Measurements from ENCODE around the gene RPF1. TPM values are rescaled to one million over a fixed set of nuclear protein-coding genes. Genes with fewer than 3 reads are reported as not detected.
"Not testable (repeated sequence)": the region's sequence is repeated elsewhere in the genome, so short reads cannot be mapped to it uniquely, and the experiment has no call there.

The RPF1 gene
- total and polyA plus RNA-seq, 7 experiments from 2014 or later: 35.5 to 62.7 (median 44.3) TPM

DNA sequence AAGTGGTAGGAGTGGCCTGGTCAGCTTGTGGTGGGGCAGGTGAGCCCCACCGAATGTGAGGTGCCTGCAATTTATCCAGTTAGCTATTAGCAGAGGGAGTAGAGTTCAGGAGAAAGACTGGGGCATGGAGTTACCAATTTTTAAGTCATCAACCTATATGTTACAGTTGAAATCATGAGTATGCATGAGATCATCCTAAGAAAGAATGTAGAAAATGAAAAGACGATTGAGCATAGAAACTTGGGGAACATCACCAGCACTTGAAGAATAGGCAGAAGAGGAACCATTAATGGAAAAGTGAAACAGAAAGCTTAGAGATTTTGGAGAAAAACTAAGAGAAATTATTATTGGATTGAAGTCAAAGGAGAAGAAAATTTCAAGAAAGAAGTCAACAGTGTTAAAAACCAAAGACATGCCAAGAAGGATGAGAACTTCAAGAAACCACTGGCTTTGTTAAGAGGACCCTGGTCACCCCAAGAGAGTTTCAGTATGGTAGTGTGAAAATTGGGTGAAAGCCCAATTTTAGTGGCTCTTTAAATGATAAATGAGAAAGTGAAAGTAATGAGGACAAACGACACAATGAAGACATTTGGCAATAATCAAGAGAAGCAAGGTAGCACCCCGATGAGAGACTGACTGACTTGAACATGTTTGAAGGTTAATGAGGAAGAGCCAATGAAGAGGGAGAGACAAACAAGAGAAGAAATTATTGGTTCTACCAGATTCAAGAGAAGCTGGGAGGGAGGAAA, 44.1 kb upstream of the RPF1 start:
- Mint-ChIP-seq H3K4me1 (peaks cover 0 to 15% (median 9%) of the 10 kb centered on the region in 7 donors), H3K4me3 (no peak overlapping the region), H3K27ac (no peak overlapping the region), H3K36me3 (peaks cover 0 to 3% (median under 1%) of the 10 kb centered on the region in 5 donors), H3K9me3 (peaks cover 0 to 6% (median under 1%) of the 10 kb centered on the region in 11 donors), H3K27me3 (no peaks in the 10 kb centered on the region)
- H3K27ac ChIP-seq (ENCODE audit: low read depth, low read length): peak overlapping the region; percentile 64
- no peaks in the 10 kb centered on the region for H3K36me3 ChIP-seq (ENCODE audit: control insufficient read depth in 2 of 3, insufficient read depth in 3 of 3, low read length in 3 of 3)
- ChIA-PET POLR2A (interaction anchor here (0.7 to 7.7 kb wide), 6 partner anchors 10 to 292 kb away, joined by 3 to 105 read pairs (median 4); partner anchors contain the start of genes GNG5, PRKACB, SAMD13 and SPATA1), CTCF (interaction anchor here (0.6 to 12.0 kb wide), 7 partner anchors 7 to 318 kb away, joined by 3 to 167 read pairs (median 4); partner anchors contain the start of gene PRKACB)
- intact Hi-C loops (cut with micrococcal nuclease): loop anchor here (1.0 to 10.0 kb wide), 16 partner anchors 71 to 1960 kb away; partner anchors contain the start of genes C1orf52 (in 2 of the 2), CTBS (in 2 of the 2), BCL10 (in 1 of the 2) and GNG5 (in 1 of the 2)
- peak; percentile 28 for ATAC-seq
- no peaks in the 10 kb centered on the region for H3K27me3 ChIP-seq (ENCODE audit: control insufficient read depth in 2 of 2, insufficient read depth in 2 of 2, low read length in 2 of 2)
- peaks cover 23 to 41% of the 10 kb centered on the region in 2 donors for H3K4me1 ChIP-seq (ENCODE audit: control insufficient read depth in 2 of 2, insufficient read depth in 2 of 2, low read length in 2 of 2)
- peak in 6 of 9 donors; percentile 15 to 52 (median 36) for DNase-seq
- peak overlapping the region; percentile 41 for H3K4me3 ChIP-seq (ENCODE audit: low read length)
- H3K9me3 ChIP-seq (ENCODE audit: control insufficient read depth in 2 of 3, low read length in 3 of 3): peaks cover 0 to 2% (median 0%) of the 10 kb centered on the region in 3 experiments

- ATAC-seq (peak; percentile 36), DNase-seq (peak in 4 of 9 donors; percentile 23 to 47 (median 40))
- no peak overlapping the region for H3K4me3 Mint-ChIP-seq
- POLR2A ChIA-PET: interaction anchor here (0.8 to 7.7 kb wide), 14 partner anchors 7 to 294 kb away, joined by 3 to 105 read pairs (median 4); partner anchors contain the start of genes CTBS, GNG5, PRKACB and RPF1
- H3K27ac ChIP-seq (ENCODE audit: low read depth, low read length): peak overlapping the region; percentile 60
- peaks cover 0 to 18% (median 11%) of the 10 kb centered on the region in 7 donors for H3K4me1 Mint-ChIP-seq
- no peaks in the 10 kb centered on the region for H3K36me3 ChIP-seq (ENCODE audit: control insufficient read depth in 2 of 3, insufficient read depth in 3 of 3, low read length in 3 of 3)
- peaks cover 0 to 4% (median 0%) of the 10 kb centered on the region in 5 donors for H3K36me3 Mint-ChIP-seq
- H3K9me3 Mint-ChIP-seq: no peaks in the 10 kb centered on the region
- H3K27me3 Mint-ChIP-seq: no peaks in the 10 kb centered on the region
- no peaks in the 10 kb centered on the region for H3K9me3 ChIP-seq (ENCODE audit: control insufficient read depth in 2 of 3, low read length in 3 of 3)
- H3K27me3 ChIP-seq (ENCODE audit: control insufficient read depth in 2 of 2, insufficient read depth in 2 of 2, low read length in 2 of 2): no peaks in the 10 kb centered on the region
- intact Hi-C loops (cut with micrococcal nuclease): loop anchor here (1.0 to 10.0 kb wide), 9 partner anchors 42 to 1958 kb away; partner anchors contain the start of genes C1orf52 (in 2 of the 2), ODF2L (in 1 of the 2), RPF1 (in 1 of the 2) and SYDE2 (in 1 of the 2)
- H3K27ac Mint-ChIP-seq: no peak overlapping the region
- CTCF ChIA-PET: interaction anchor here (0.6 to 12.0 kb wide), 18 partner anchors 19 to 498 kb away, joined by 3 to 167 read pairs (median 3); partner anchors contain the start of gene PRKACB
- peaks cover 23 to 41% of the 10 kb centered on the region in 2 donors for H3K4me1 ChIP-seq (ENCODE audit: control insufficient read depth in 2 of 2, insufficient read depth in 2 of 2, low read length in 2 of 2)
- peak overlapping the region; percentile 37 for H3K4me3 ChIP-seq (ENCODE audit: low read length)
These were observed 42.0 kb upstream of the RPF1 start for GRCh38 chr1:84436876-84437655.

DNA sequence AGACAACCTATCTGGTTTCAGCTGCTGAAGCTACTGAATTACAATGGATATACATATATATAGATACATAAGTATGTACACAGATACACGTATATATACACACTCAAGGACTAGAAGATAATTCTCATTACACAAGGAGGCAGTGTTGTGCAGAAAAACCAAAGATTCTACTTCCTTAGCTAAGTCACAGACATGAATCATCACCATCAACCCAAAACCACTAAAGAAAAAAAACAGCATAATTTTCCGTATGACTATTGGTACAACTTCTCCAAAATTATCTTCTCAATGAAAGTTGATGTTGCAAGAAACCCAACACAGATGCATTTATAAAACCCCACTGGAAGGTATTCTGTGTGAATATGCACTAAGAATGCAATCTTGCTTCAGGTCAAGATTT, 36.8 kb upstream of the RPF1 start:
- Histone ChIP-seq H3K27me3 (ENCODE audit: control insufficient read depth in 2 of 2, insufficient read depth in 2 of 2, low read length in 2 of 2) (no peaks in the 10 kb centered on the region), H3K36me3 (ENCODE audit: control insufficient read depth in 2 of 3, insufficient read depth in 3 of 3, low read length in 3 of 3) (no peaks in the 10 kb centered on the region), H3K4me1 (ENCODE audit: control insufficient read depth in 2 of 2, insufficient read depth in 2 of 2, low read length in 2 of 2) (peaks cover 10 to 21% of the 10 kb centered on the region in 2 donors), H3K27ac (ENCODE audit: low read depth, low read length) (no peak overlapping the region), H3K4me3 (ENCODE audit: low read length) (no peak overlapping the region), H3K9me3 (ENCODE audit: control insufficient read depth in 2 of 3, low read length in 3 of 3) (no peaks in the 10 kb centered on the region)
- CTCF ChIA-PET: interaction anchor here (0.6 to 2.8 kb wide), 28 partner anchors 9 to 510 kb away, joined by 3 to 37 read pairs (median 4); partner anchors contain the start of genes CTBS, GNG5, PRKACB and SPATA1
- DNase-seq (peak in 7 of 9 donors; percentile 51 to 77 (median 66)), ATAC-seq (peak; percentile 99)
- H3K36me3 Mint-ChIP-seq: peaks cover 0 to 18% (median 4%) of the 10 kb centered on the region in 5 donors
- peak overlapping the region; percentile 14 to 66 (median 41) for H3K4me3 Mint-ChIP-seq
- POLR2A ChIA-PET: interaction anchor here (0.6 to 1.8 kb wide), 7 partner anchors 38 to 493 kb away, joined by 3 to 12 read pairs (median 5); partner anchors contain the start of genes CTBS, GNG5, PRKACB and SPATA1
- peaks cover 5 to 24% (median 16%) of the 10 kb centered on the region in 7 donors for H3K4me1 Mint-ChIP-seq
- peak overlapping the region in 5 of 9 donors; percentile 35 to 81 (median 72) for H3K27ac Mint-ChIP-seq
- intact Hi-C loops (cut with micrococcal nuclease): loop anchor here (1.0 to 2.0 kb wide), 13 partner anchors 9 to 494 kb away; partner anchors contain the start of genes CTBS (in 2 of the 2), GNG5 (in 2 of the 2), RPF1 (in 2 of the 2) and SPATA1 (in 2 of the 2)
- H3K27me3 Mint-ChIP-seq: peaks cover 0 to 16% (median 11%) of the 10 kb centered on the region in 5 donors
- H3K9me3 Mint-ChIP-seq: peaks cover 0 to 12% (median 0%) of the 10 kb centered on the region in 11 donors

- Mint-ChIP-seq H3K27ac (peak overlapping the region in 6 of 9 donors; percentile 35 to 81 (median 59)), H3K9me3 (peaks cover 0 to 14% (median 0%) of the 10 kb centered on the region in 11 donors), H3K36me3 (peaks cover 0 to 18% (median 4%) of the 10 kb centered on the region in 5 donors), H3K4me3 (peak overlapping the region in 6 of 10 donors; percentile 17 to 54 (median 40)), H3K27me3 (peaks cover 0 to 19% (median 12%) of the 10 kb centered on the region in 5 donors), H3K4me1 (peaks cover 5 to 24% (median 16%) of the 10 kb centered on the region in 7 donors)
- H3K4me1 ChIP-seq (ENCODE audit: control insufficient read depth in 2 of 2, insufficient read depth in 2 of 2, low read length in 2 of 2): peaks cover 10 to 14% of the 10 kb centered on the region in 2 donors
- not testable (repeated sequence) for H3K27me3 ChIP-seq (ENCODE audit: control insufficient read depth in 2 of 2, insufficient read depth in 2 of 2, low read length in 2 of 2); H3K9me3 ChIP-seq (ENCODE audit: control insufficient read depth in 2 of 3, low read length in 3 of 3); H3K4me3 ChIP-seq (ENCODE audit: low read length); H3K36me3 ChIP-seq (ENCODE audit: control insufficient read depth in 2 of 3, insufficient read depth in 3 of 3, low read length in 3 of 3); H3K27ac ChIP-seq (ENCODE audit: low read depth, low read length)
- ChIA-PET POLR2A (interaction anchor here (0.6 to 1.8 kb wide), 9 partner anchors 36 to 493 kb away, joined by 3 to 12 read pairs (median 4); partner anchors contain the start of genes CTBS, GNG5, PRKACB and RPF1), CTCF (interaction anchor here (0.6 to 2.8 kb wide), 29 partner anchors 9 to 511 kb away, joined by 3 to 37 read pairs (median 4); partner anchors contain the start of genes CTBS, GNG5, PRKACB and SPATA1)
- intact Hi-C loops (cut with micrococcal nuclease): loop anchor here (1.0 to 2.0 kb wide), 13 partner anchors 10 to 493 kb away; partner anchors contain the start of genes CTBS (in 2 of the 2), GNG5 (in 2 of the 2), RPF1 (in 2 of the 2) and SPATA1 (in 2 of the 2)
- ATAC-seq: peak; percentile 53
- peak in 2 of 9 donors; percentile 11 to 43 for DNase-seq
These were observed 36.1 kb upstream of the RPF1 start for GRCh38 chr1:84442747-84443646.

DNA sequence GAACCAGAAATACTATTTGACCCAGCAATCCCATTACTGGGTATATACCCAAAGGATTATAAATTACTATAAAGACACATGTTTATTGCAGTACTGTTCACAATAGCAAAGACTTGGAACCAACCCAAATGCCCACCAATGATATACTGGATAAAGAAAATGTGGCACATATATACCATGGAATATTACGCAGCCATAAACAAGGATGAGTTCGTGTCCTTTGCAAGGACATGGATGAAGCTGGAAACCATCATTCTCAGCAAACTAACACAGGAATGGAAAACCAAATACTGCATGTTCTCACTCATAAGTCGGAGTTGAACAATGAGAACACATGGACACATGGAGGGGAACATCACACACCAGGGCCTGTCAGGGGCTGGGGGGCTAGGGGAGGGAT, 30.4 kb upstream of the RPF1 start:
- H3K9me3 ChIP-seq (ENCODE audit: control insufficient read depth in 2 of 3, low read length in 3 of 3); CTCF ChIA-PET; H3K4me3 Mint-ChIP-seq; H3K4me1 ChIP-seq (ENCODE audit: control insufficient read depth in 2 of 2, insufficient read depth in 2 of 2, low read length in 2 of 2); DNase-seq; H3K4me3 ChIP-seq (ENCODE audit: low read length); POLR2A ChIA-PET; H3K27me3 ChIP-seq (ENCODE audit: control insufficient read depth in 2 of 2, insufficient read depth in 2 of 2, low read length in 2 of 2); ATAC-seq; H3K36me3 ChIP-seq (ENCODE audit: control insufficient read depth in 2 of 3, insufficient read depth in 3 of 3, low read length in 3 of 3); H3K4me1 Mint-ChIP-seq; intact Hi-C loops (cut with micrococcal nuclease); H3K27ac ChIP-seq (ENCODE audit: low read depth, low read length); H3K27ac Mint-ChIP-seq: not testable (repeated sequence)
- Mint-ChIP-seq H3K9me3 (peaks cover 0 to 15% (median 0%) of the 10 kb centered on the region in 11 donors), H3K27me3 (peaks cover 5 to 31% (median 17%) of the 10 kb centered on the region in 5 donors), H3K36me3 (peaks cover 0 to 14% (median 4%) of the 10 kb centered on the region in 5 donors)
